Ovary (tissue), 3 donors: Measurements from ENCODE around the gene NINL.

Experiments used
- CTCF ChIP-seq, 3 donors: fragments of 450-650 bp in 2 of 3; fragments of 200-600 bp in 1 of 3; IDR thresholded peaks; one replicate each; pipeline versions ENCODE4 v1.5.1 to v1.8.0; 2016 to 2022; ENCODE audit warnings: antibody characterized with exemption in 3 of 3, mild to moderate bottlenecking in 1 of 3
- POLR2A ChIP-seq: fragments of 450-650 bp; IDR thresholded peaks from one replicate; pipeline ENCODE4 v1.6.1; 2017; ENCODE audit warnings: antibody characterized with exemption, mild to moderate bottlenecking, moderate library complexity
- donor health status: DM: no; HTN: no; CAD: no.

- TF ChIP-seq CTCF (IDR thresholded peaks at IDR 0.05) (no peak), POLR2A (no peak)
Observed at GRCh38 chr20:25547063-25547462, 38.3 kb downstream of the NINL start.
